ENCODE results near the gene UNC13B. TPM values are rescaled to one million over a fixed set of nuclear protein-coding genes. Genes with fewer than 3 reads are reported as not detected.

The UNC13B gene
- total and polyA plus RNA-seq, 2 of the 13 experiments (the other 11 are each of a cell fraction or from before 2014, with no cell fraction given), result 14.0 to 18.3 TPM

DNA sequence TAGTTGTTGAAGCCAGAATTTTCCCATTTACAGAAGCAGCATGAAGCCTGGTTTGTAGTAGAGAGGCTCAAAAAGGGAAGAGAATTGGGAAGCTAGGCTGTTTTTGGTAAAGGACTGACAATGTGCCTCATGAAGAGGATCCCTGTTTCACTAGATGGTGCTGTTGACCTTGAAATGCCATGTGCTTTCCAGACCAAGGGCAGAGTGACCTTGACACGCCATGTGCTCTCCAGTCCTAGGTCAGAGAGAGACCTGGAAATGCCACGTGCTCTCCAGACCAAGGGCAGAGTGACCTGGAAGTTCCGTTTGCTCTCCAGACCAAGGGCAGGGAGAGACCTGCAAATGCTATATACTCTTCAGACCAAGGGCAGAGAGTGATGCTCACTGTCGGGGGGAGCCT lies 32.0 kb downstream of the UNC13B start (continued):
- no peak for TF ChIP-seq IRX3 (CRISPR knock-in tag; IDR thresholded peaks at IDR 0.05; ENCODE audit: borderline replicate concordance, low read depth)
- no peak for TF ChIP-seq ZNF720 (CRISPR knock-in tag; IDR thresholded peaks at IDR 0.05)
- TF ChIP-seq ZNF772 (CRISPR knock-in tag; IDR thresholded peaks at IDR 0.05), result no peak
- TF ChIP-seq ZNF460 (CRISPR knock-in tag; IDR thresholded peaks at IDR 0.05; ENCODE audit: borderline replicate concordance), result no peak
- TF ChIP-seq CCAR2 (optimal IDR thresholded peaks at IDR 0.05; ENCODE audit: low read depth, low read length), result no peak
- no peak for TF ChIP-seq SAFB2 (CRISPR knock-in tag; IDR thresholded peaks at IDR 0.05; ENCODE audit: borderline replicate concordance, low read depth)
- TF ChIP-seq ZNF747 (CRISPR knock-in tag; IDR thresholded peaks at IDR 0.05; ENCODE audit: borderline replicate concordance), result no peak
- no peak for TF ChIP-seq ZNF24 (IDR thresholded peaks at IDR 0.05)
- TF ChIP-seq, protein P1, sequence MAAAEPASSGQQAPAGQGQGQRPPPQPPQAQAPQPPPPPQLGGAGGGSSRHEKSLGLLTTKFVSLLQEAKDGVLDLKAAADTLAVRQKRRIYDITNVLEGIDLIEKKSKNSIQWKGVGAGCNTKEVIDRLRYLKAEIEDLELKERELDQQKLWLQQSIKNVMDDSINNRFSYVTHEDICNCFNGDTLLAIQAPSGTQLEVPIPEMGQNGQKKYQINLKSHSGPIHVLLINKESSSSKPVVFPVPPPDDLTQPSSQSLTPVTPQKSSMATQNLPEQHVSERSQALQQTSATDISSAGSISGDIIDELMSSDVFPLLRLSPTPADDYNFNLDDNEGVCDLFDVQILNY (CRISPR knock-in tag; conservative IDR thresholded peaks at IDR 0.05), result no peak
- TF ChIP-seq, protein P2, sequence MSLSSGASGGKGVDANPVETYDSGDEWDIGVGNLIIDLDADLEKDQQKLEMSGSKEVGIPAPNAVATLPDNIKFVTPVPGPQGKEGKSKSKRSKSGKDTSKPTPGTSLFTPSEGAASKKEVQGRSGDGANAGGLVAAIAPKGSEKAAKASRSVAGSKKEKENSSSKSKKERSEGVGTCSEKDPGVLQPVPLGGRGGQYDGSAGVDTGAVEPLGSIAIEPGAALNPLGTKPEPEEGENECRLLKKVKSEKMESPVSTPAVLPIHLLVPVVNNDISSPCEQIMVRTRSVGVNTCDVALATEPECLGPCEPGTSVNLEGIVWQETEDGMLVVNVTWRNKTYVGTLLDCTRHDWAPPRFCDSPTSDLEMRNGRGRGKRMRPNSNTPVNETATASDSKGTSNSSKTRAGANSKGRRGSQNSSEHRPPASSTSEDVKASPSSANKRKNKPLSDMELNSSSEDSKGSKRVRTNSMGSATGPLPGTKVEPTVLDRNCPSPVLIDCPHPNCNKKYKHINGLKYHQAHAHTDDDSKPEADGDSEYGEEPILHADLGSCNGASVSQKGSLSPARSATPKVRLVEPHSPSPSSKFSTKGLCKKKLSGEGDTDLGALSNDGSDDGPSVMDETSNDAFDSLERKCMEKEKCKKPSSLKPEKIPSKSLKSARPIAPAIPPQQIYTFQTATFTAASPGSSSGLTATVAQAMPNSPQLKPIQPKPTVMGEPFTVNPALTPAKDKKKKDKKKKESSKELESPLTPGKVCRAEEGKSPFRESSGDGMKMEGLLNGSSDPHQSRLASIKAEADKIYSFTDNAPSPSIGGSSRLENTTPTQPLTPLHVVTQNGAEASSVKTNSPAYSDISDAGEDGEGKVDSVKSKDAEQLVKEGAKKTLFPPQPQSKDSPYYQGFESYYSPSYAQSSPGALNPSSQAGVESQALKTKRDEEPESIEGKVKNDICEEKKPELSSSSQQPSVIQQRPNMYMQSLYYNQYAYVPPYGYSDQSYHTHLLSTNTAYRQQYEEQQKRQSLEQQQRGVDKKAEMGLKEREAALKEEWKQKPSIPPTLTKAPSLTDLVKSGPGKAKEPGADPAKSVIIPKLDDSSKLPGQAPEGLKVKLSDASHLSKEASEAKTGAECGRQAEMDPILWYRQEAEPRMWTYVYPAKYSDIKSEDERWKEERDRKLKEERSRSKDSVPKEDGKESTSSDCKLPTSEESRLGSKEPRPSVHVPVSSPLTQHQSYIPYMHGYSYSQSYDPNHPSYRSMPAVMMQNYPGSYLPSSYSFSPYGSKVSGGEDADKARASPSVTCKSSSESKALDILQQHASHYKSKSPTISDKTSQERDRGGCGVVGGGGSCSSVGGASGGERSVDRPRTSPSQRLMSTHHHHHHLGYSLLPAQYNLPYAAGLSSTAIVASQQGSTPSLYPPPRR (CRISPR knock-in tag; IDR thresholded peaks at IDR 0.05; ENCODE audit: borderline replicate concordance), result no peak
- TF ChIP-seq, protein P3, sequence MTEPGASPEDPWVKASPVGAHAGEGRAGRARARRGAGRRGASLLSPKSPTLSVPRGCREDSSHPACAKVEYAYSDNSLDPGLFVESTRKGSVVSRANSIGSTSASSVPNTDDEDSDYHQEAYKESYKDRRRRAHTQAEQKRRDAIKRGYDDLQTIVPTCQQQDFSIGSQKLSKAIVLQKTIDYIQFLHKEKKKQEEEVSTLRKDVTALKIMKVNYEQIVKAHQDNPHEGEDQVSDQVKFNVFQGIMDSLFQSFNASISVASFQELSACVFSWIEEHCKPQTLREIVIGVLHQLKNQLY (CRISPR knock-in tag; IDR thresholded peaks at IDR 0.05), result no peak
- TF ChIP-seq, protein P4, sequence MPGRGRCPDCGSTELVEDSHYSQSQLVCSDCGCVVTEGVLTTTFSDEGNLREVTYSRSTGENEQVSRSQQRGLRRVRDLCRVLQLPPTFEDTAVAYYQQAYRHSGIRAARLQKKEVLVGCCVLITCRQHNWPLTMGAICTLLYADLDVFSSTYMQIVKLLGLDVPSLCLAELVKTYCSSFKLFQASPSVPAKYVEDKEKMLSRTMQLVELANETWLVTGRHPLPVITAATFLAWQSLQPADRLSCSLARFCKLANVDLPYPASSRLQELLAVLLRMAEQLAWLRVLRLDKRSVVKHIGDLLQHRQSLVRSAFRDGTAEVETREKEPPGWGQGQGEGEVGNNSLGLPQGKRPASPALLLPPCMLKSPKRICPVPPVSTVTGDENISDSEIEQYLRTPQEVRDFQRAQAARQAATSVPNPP (CRISPR knock-in tag; IDR thresholded peaks at IDR 0.05), result no peak
- no peak for TF ChIP-seq MTERF4 (CRISPR knock-in tag; IDR thresholded peaks at IDR 0.05)
- no peak for TF ChIP-seq REXO4 (CRISPR knock-in tag; IDR thresholded peaks at IDR 0.05; ENCODE audit: borderline replicate concordance)
- TF ChIP-seq NONO (IDR thresholded peaks at IDR 0.05), result no peak
- TF ChIP-seq NONO (CRISPR knock-in tag; conservative IDR thresholded peaks at IDR 0.05), result no peak
- TF ChIP-seq ATAD3A (CRISPR knock-in tag; IDR thresholded peaks at IDR 0.05), result no peak
- no peak for TF ChIP-seq SKI (IDR thresholded peaks at IDR 0.05; ENCODE audit: partially characterized antibody)
- TF ChIP-seq, protein P5, sequence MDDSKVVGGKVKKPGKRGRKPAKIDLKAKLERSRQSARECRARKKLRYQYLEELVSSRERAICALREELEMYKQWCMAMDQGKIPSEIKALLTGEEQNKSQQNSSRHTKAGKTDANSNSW (CRISPR knock-in tag; IDR thresholded peaks at IDR 0.05; ENCODE audit: borderline replicate concordance), result no peak
- no peak; the same call in 1 of the 2 replicates for TF ChIP-seq NCOA2 (CRISPR knock-in tag; IDR thresholded peaks at IDR 0.05)
- TF ChIP-seq ZSCAN21 (CRISPR knock-in tag; IDR thresholded peaks at IDR 0.05; ENCODE audit: borderline replicate concordance), result no peak
- no peak for TF ChIP-seq MAF1 (CRISPR knock-in tag; IDR thresholded peaks at IDR 0.05; ENCODE audit: borderline replicate concordance)
- TF ChIP-seq ZFX (CRISPR knock-in tag; IDR thresholded peaks at IDR 0.05; ENCODE audit: low read depth), result peak; percentile 38; the same call in 1 of the 2 replicates
